Fibroblast of lung (primary cell): ENCODE data around the gene SLC44A4.
"Not testable (repeated sequence)": the region's sequence is repeated elsewhere in the genome, so short reads cannot be mapped to it uniquely, and the experiment has no call there.

Experiments
- CTCF ChIP-seq, 2 donors: IDR thresholded peaks in 1 of 2; conservative IDR thresholded peaks in 1 of 2; 1 replicate in 1 of 2; 2 replicates in 1 of 2; pipeline ENCODE4 v1.5.1; 2011 to 2012; ENCODE audit warnings: low read length in 2 of 2, control low read depth in 1 of 2, inconsistent platforms in 1 of 2, low read depth in 1 of 2, mild to moderate bottlenecking in 1 of 2
- EZH2 ChIP-seq: IDR thresholded peaks from 2 replicates; pipeline ENCODE4 v1.5.1; 2012; ENCODE audit warnings: low read length, control low read depth, mild to moderate bottlenecking; ENCODE audit errors: missing control alignments

- not testable (repeated sequence) for TF ChIP-seq CTCF (conservative IDR thresholded peaks at IDR 0.05 in 1 of 2, IDR thresholded peaks at IDR 0.05 in 1 of 2; ENCODE audit: low read depth in 1 of 2, low read length in 2 of 2); EZH2
Measured at GRCh38 chr6:31909298-31909697, 30.5 kb upstream of the SLC44A4 start.
